ENCODE data around the gene DNAH10.

Gene DNAH10, protein sequence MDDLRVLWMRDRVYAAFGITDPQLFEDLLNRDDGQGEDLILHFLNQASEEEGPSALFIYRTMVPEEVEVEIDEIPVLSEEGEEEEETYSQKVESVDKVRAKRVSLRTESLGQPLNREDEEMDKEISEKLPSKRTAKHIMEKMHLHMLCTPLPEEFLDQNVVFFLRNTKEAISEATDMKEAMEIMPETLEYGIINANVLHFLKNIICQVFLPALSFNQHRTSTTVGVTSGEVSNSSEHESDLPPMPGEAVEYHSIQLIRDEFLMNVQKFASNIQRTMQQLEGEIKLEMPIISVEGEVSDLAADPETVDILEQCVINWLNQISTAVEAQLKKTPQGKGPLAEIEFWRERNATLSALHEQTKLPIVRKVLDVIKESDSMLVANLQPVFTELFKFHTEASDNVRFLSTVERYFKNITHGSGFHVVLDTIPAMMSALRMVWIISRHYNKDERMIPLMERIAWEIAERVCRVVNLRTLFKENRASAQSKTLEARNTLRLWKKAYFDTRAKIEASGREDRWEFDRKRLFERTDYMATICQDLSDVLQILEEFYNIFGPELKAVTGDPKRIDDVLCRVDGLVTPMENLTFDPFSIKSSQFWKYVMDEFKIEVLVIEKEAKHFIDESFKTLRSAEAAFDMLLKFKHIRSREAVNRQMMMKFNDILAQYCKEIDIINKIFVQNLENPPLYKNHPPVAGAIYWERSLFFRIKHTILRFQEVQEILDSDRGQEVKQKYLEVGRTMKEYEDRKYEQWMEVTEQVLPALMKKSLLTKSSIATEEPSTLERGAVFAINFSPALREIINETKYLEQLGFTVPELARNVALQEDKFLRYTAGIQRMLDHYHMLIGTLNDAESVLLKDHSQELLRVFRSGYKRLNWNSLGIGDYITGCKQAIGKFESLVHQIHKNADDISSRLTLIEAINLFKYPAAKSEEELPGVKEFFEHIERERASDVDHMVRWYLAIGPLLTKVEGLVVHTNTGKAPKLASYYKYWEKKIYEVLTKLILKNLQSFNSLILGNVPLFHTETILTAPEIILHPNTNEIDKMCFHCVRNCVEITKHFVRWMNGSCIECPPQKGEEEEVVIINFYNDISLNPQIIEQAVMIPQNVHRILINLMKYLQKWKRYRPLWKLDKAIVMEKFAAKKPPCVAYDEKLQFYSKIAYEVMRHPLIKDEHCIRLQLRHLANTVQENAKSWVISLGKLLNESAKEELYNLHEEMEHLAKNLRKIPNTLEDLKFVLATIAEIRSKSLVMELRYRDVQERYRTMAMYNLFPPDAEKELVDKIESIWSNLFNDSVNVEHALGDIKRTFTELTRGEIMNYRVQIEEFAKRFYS (N-terminal part only)

DNA sequence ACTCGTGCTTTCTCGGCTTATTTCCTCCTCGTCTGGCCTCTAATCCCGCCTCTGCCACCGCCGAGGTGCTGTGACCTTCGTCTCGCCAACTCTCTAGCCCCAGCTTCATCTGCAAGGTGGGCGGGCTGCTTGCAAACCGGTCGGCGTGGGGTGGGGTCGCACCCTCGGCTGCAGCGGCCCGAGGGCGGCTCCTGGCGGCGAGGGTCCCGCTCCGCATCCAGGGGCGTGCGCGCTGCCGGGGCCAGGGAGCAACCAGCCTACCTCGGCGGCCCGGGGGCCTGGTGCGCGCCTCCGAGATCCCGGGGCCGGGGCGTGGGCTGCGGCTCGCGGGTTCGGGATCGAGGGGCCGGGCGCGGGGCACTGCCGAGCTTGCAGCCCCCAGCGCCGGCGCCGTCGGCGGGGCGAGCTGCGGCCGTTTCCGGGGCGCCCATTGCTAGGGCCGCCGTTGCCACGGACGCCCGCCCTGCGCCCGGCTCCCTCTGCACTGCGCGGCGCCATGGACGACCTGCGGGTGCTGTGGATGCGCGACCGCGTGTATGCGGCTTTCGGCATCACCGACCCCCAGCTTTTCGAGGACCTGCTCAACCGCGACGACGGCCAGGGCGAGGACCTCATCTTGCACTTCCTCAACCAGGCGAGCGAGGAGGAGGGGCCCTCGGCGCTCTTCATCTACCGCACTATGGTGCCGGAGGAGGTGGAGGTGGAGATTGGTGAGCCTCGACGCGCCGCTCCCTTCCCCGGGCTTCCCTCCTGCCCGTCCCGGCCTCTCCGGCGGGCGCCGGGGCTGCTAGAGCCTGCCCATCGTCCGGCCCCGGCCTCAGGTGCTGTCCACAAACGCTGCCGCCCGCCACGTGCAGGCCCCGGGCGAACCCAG is at the start of gene DNAH10:
DNAH10 (plus strand) TSS at position 461 of the 874 bp plus-strand sequence; CDS start at position 497, 36 bp downstream.
- DNase-seq (ENCODE audit: low spot score), result peak; percentile 70

DNA sequence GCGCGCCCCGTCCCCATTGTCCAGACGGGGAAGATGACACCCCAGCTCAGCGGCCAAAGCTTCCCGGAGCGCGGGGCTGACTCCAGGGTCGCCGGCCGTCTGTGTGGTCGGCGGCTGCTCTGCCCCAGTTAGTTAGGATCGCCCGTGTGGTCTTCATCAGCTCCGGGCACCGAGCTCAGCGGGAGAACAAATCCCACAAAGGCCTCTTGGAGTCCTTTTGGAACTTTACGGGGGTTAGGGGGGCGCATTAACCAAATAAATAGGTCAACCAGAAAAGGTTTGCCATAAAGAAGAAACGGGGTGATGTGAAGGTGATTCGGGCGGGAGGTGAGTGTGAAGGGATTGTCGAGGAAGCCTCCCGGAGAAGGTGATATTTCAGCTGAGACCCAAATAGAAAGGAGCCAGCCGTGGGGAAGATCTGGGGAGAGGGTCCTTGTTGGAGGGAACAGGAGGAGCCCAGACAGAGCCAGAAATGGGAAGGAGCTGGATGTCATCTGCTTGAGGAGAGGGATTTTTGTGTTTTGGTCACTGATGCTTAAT is 49.3 kb upstream of the DNAH10 start:
- no peak for DNase-seq (ENCODE audit: low spot score)

DNA sequence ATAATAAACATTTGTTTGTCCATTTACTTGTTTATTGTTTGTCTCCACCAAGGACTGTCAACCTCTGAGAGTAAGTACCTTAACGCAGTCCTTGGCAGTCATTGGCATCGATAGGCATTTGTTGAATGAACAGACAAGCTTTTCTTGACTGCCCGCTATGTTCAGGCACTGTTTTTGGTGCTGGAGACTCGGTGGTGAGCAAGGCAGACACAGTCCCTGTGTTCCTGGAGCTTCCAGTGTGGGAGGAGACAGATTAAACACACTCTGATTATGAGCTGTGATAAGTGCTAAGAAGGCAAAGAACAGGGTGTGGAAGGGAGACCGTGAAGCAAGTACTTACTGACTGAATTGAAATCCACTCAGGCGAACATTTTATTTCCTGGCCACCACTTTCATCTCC is 48.7 kb upstream of the DNAH10 start:
- no peak for DNase-seq (ENCODE audit: low spot score)

DNA sequence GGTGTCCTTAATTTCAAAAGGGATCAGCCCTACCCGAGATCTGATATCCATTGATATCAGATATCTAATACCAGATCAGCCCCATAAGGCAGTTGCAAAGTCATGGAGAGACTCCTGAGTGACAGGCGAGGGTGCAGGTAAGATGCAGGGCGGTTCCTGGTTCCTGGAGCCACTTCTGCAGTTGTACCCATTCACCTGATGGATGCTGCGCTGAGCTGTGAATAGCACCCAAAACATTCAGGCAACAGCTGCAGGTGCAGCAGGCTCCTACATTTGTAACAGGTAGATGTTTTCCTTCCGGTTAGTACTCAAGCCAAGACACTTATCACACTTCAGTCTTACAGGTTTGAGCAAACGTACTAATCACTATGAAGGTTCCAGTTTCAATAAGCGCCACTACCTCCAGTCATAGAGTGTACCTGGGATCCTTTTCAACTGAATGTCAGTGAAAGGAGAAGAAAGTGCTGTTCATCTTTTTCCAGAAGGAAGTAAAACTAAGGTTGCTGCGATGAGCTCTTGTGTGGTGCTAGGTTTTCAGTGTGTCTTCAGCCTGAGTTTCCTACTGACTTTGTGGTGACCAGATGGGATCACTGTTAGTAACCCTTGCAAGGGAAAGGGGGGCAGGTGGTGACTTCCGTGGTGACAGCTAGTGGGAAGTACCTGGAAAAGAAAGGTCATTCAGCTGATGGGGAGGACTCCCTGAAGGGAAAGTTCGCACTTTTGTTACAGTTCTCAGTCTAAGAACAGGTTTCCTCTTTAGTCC is 48.1 kb upstream of the DNAH10 start:
- DNase-seq (ENCODE audit: low spot score), result no peak

GRCh38 chr12:123715195-123715594 is 46.9 kb upstream of the DNAH10 start:
- no peak for DNase-seq (ENCODE audit: low spot score)

DNA sequence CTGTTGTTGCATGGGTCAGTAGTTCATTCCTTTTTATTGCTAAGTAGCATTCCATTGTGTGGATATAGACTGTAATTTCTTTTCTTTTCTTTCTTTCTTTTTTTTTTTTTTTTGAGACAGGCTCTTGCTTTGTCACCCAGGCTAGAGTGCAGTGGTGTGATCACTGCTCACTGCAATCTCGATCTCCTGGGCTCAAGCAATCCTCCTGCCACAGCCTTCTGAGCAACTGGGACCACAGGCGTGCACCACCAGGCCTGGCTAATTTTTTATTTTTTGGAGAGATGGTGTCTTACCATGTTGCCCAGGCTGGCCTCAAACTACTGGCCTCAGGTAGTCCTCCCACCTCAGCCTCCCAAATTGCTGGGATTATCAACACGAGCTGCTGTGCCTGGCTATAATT is 44.8 kb upstream of the DNAH10 start:
- no peak for DNase-seq (ENCODE audit: low spot score)

DNA sequence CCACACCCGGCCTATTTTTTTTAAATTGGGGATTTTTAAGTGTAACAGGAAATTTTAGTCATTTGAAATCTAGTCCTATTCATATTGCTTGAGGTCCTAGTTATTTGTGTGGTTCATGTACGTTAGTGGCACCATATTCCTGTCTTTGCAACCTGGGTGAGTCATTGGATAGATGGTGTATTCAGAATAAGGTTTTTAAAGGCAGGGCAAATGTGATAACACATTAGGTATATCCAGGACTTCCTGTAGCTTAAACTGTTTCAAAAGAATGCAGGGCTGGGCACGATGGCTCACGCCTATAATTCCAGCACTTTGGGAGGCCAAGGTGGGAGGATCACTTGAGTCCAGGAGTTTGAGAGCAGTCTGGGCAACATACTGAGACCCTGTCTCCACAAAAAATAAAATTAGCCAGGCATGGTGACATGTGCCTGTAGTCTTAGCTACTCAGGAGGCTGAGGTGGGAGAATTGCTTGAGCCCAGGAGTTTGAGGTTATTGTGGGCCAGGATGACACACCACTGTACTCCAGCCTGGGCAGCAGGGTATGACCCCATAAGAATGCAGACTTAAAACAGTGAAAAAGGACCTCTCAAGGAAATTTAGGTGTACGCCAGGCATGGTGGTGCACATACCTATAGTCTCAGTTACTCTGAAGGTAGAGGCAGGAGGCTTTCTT is 41.8 kb upstream of the DNAH10 start:
- no peak for DNase-seq (ENCODE audit: low spot score)

GRCh38 chr12:123721245-123721644 is 40.9 kb upstream of the DNAH10 start:
- no peak for DNase-seq (ENCODE audit: low spot score)

GRCh38 chr12:123723011-123723410 is 39.1 kb upstream of the DNAH10 start:
- no peak for DNase-seq (ENCODE audit: low spot score)

GRCh38 chr12:123723765-123724164 is 38.3 kb upstream of the DNAH10 start:
- DNase-seq (ENCODE audit: low spot score), result no peak

- DNase-seq (ENCODE audit: low spot score), result no peak
Observed at GRCh38 chr12:123726244-123726643, 35.9 kb upstream of the DNAH10 start.

DNA sequence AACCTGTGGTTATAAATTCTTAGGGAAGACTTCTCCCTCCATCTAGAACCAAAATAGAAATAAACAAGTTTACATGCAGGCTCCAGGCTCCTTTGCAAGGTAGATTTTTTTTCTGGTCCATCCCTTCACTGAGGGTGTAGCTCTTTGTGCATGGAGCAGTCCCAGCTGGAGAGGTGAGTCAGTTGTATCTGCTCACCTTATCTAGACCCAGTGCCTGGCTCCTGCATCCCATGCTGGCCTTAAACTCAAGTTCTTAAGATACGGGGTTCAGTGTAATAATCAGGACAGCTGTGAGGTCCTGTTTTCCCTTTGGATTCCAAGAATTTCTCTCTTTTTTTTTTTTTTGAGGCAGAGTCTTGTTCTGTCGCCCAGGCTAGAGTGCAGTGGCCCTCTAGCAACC is 35.1 kb upstream of the DNAH10 start:
- DNase-seq (ENCODE audit: low spot score), result no peak

DNA sequence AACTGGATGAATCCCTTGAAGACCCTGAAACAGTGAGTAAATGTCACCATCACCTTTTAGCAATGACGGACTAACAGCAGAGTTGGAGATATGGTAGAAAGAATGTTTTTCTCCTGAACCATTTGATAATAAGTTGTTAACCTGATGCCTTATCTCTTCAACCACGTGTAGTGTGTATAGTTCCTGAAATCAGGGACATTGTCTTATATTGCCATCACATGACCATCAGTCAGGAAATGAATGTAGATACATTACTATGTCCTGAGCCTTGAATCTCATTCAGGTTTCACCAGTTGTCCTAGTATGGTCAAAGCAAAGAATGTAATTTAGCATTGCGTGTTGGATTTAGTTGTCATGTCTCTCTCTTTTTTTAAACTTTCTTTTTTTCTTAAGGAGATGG is 34.2 kb upstream of the DNAH10 start:
- no peak for DNase-seq (ENCODE audit: low spot score)

DNA sequence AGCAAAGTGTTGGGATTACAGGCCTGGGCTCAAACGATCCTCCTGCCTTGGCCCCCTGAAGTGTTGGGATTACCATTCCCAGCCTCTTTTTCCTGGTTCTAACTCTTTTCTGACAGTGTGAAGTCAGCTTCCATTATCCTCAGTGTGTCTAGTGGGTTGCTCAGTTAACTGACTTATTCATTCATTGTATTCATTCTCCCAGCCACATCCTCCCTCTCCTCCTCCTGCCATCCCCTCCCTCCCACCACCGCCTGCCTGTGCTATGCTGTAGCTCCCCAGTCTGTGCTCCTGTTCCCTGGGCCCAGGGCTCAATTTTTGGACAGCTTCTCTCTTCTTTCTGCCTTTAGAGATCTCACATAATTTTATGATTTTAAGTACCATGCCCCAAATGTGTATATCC is 30.5 kb upstream of the DNAH10 start:
- DNase-seq (ENCODE audit: low spot score), result no peak

DNA sequence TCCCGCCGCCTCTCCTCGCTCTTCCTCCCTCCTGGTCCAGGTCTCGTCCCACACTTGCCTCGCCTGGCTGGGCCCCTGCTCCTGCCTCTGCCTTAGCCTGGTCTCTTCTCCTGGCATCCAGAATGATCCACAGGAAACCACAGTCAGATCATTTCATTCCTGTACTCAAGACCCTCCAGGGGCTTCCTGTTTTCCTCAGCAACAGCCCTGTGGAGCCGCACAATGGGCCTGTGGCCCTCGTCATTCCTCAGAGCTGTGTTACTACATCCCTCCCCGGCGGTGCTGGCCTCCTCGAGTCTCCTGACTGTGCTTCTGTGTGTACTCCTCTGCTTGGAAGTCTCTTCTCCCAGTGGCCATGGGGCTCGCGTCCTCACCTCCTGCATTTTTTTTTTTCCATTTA is 29.9 kb upstream of the DNAH10 start:
- DNase-seq (ENCODE audit: low spot score), result no peak

DNA sequence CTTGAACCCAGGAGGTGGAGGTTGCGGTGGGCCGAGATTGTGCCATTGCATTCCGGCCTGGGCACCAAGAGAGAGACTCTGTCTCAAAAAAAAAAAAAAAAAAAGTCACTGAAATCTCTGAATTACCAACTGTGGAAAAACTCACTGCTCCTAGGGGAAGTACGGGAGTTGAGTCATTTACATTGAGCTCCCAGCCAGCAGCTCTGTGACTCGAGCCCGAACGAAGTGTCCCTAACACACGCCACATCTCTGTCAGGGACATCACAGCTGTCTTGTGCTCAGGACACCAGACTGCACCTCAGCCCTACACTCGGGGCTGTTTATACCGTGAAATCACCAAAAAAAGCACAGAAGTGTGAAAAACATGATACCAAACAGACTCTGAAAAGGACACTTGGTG is 28.9 kb upstream of the DNAH10 start:
- DNase-seq (ENCODE audit: low spot score), result no peak

DNA sequence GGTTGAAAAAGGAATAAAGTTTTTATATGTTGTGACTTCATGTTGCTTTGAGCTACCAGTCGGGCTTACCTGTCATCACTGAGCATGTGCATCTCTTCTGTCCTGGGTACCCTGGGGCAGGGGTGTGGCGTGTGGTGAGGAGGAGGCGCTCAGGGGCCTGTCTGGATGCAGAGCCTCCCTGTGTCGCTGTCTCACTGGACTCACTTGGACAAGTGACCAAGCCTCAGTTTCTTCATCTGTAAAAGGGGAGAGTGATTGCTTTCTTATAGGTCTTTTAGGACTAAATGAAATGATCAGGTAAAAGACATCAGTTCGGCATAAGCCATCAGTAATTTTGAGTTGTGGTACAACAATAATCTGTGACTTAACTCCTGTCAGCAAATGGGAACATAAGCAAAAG is 27.8 kb upstream of the DNAH10 start:
- DNase-seq (ENCODE audit: low spot score), result no peak

GRCh38 chr12:123741937-123742572 is 20.0 kb upstream of the DNAH10 start:
- DNase-seq (ENCODE audit: low spot score), result no peak

DNA sequence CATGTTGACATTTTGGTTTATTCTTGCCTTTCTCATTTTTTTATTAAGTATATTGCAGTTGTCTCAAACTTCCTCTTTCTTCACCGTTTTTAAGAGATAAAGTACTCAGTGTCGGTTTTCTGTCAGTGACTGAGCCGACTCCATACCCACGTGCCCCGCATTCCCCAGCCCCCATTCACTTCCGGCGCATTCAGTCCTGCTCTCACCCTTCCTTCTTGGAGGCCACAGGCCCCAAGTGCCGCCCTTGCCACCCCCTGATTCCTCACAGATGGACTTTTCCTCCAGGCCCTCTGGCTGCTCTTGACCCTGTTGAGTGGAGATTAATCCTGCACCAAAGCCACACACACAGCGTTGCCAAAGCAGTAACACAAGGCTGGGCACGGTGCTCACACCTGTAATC is 19.1 kb upstream of the DNAH10 start:
- no peak for DNase-seq (ENCODE audit: low spot score)

Data from HuH-7 (cell line).